K562 (cell line): ENCODE measurements around the gene SLC8A1. TPM values are rescaled to one million over a fixed set of nuclear protein-coding genes. Genes with fewer than 3 reads are reported as not detected.

ENCODE experiments used
- ATAC-seq: fragments of 200-7000 bp; cut with Tn5 transposase; 3 replicates; pipeline ENCODE4 v1.9.1; 2020; ENCODE audit warnings: moderate library complexity
- BruUV-seq: library from RNA; stranded (reverse); fragments of 400-500 nt; replicated peaks from 2 replicates; lab custom pipeline; 2021; lab: Mats Ljungman, UMichigan
- CTCF ChIA-PET: fragments of 300-600 bp; formaldehyde crosslinking; extraction: SDS; loops from one replicate; lab custom pipeline; 2021; ENCODE audit warnings: low intra/inter-chr PET ratio; lab: Yijun Ruan, JAX
- POLR2A ChIA-PET: fragments of 300-600, 350-650 bp; sonication (Branson Sonifier 250); formaldehyde crosslinking; extraction: SDS; loops from one replicate; lab custom pipeline; 2021; ENCODE audit warnings: antibody characterized with exemption, inconsistent platforms; lab: Yijun Ruan, JAX
- DNase-seq, 4 experiments: peaks; one replicate each; pipeline versions ENCODE4 v3.0.0 to v3.0.0-alpha.2; 2011 to 2018; ENCODE audit warnings: low spot score in 3 of 4, mixed read lengths in 3 of 4; ENCODE audit errors: extremely low read depth in 1 of 4
- FAIRE-seq: peaks from 2 replicates; lab custom pipeline; 2011; peaks lifted over from hg19 to GRCh38; lab: Jason Lieb, UNC
- H2AFZ ChIP-seq: 2 replicates; pipeline ENCODE4 v1.6.0; 2011; ENCODE audit warnings: low read depth, low read length, control low read depth, inconsistent platforms
- H3K27ac ChIP-seq: fragments of 200-600 bp; 3 replicates; pipeline ENCODE4 v1.8.0; 2011; ENCODE audit warnings: low read depth, mild to moderate bottlenecking, control low read depth, inconsistent platforms, low read length, moderate library complexity, mixed read lengths; ENCODE audit errors: extremely low read depth
- H3K27me3 ChIP-seq, 2 experiments: fragments of 300-600 bp in 1 of 2; 2 replicates in 1 of 2; 3 replicates in 1 of 2; pipeline versions ENCODE4 v1.6.0 to v1.8.0; 2011; ENCODE audit warnings: inconsistent platforms in 2 of 2, low read length in 2 of 2, mild to moderate bottlenecking in 1 of 2, mixed read lengths in 1 of 2, moderate library complexity in 1 of 2; ENCODE audit not compliant: control insufficient read depth in 2 of 2, insufficient read depth in 2 of 2
- H3K36me3 ChIP-seq: fragments of 300-600 bp; 3 replicates; pipeline ENCODE4 v1.8.0; 2011; ENCODE audit warnings: mild to moderate bottlenecking, low read length, inconsistent platforms; ENCODE audit not compliant: control insufficient read depth, insufficient read depth
- H3K4me1 ChIP-seq, 2 experiments: fragments of 200-600 bp in 1 of 2; replicated peaks in 1 of 2; 2 replicates in 1 of 2; 3 replicates in 1 of 2; pipeline versions ENCODE4 v1.5.1 to v1.8.0; 2011; ENCODE audit warnings: inconsistent platforms in 2 of 2, low read length in 2 of 2, mild to moderate bottlenecking in 1 of 2, mixed read lengths in 1 of 2, moderate library complexity in 1 of 2; ENCODE audit not compliant: control insufficient read depth in 2 of 2, insufficient read depth in 2 of 2
- H3K4me2 ChIP-seq: 2 replicates; pipeline ENCODE4 v1.6.1; 2011; ENCODE audit warnings: low read length, control low read depth, inconsistent platforms, mixed read lengths; ENCODE audit not compliant: insufficient read depth
- H3K4me3 ChIP-seq: fragments of 200-600 bp; sonication (generic), shearing (Covaris generic); 2 replicates; pipeline ENCODE4 v1.5.1; 2016; ENCODE audit warnings: control low read depth, inconsistent platforms
- H3K79me2 ChIP-seq: fragments of 200-600 bp; 3 replicates; pipeline ENCODE4 v1.8.0; 2011; ENCODE audit warnings: low read length, inconsistent platforms; ENCODE audit not compliant: control insufficient read depth, insufficient read depth
- H3K9ac ChIP-seq, 2 experiments: 2 replicates each; pipeline versions ENCODE4 v1.6.0 to v1.6.1; 2011; ENCODE audit warnings: low read depth in 2 of 2, low read length in 2 of 2, control low read depth in 1 of 2, inconsistent platforms in 1 of 2, mild to moderate bottlenecking in 1 of 2, mixed read lengths in 1 of 2; ENCODE audit not compliant: insufficient read depth in 1 of 2
- H3K9me1 ChIP-seq: one replicate; pipeline ENCODE4 v1.6.0; 2011; ENCODE audit warnings: inconsistent platforms, mild to moderate bottlenecking, low read length, moderate library complexity; ENCODE audit not compliant: control insufficient read depth, insufficient read depth
- H3K9me3 ChIP-seq: replicated peaks from 2 replicates; pipeline ENCODE4 v1.5.1; 2011; ENCODE audit warnings: low read depth, low read length, inconsistent platforms; ENCODE audit not compliant: control insufficient read depth, insufficient read depth
- H4K20me1 ChIP-seq: replicated peaks from 2 replicates; pipeline ENCODE4 v1.6.1; 2011; ENCODE audit warnings: low read length, inconsistent platforms, mixed read lengths; ENCODE audit not compliant: control insufficient read depth, insufficient read depth
- CBFA2T3 ChIP-seq: fragments of 450-650 bp; IDR thresholded peaks from 2 replicates; pipeline ENCODE4 v1.6.1; 2017
- NUFIP1 ChIP-seq: fragments of 450-650 bp; IDR thresholded peaks from 2 replicates; pipeline ENCODE4 v1.6.1; 2018; ENCODE audit not compliant: partially characterized antibody
- RBM14 ChIP-seq: fragments of 200-400 bp; formaldehyde crosslinking; IDR thresholded peaks from 2 replicates; pipeline ENCODE4 v1.6.1; 2018; ENCODE audit warnings: low read depth, mild to moderate bottlenecking, low read length, moderate library complexity, borderline replicate concordance; ENCODE audit not compliant: insufficient read depth
- ZNF408 ChIP-seq: fragments of 250-450 bp; sonication (Bioruptor Pico); IDR thresholded peaks from 2 replicates; pipeline ENCODE4 v1.4.0; 2020; ENCODE audit warnings: low read depth, mild to moderate bottlenecking, moderate library complexity
- WGBS: fragments of 100-300 bp; shearing (Covaris generic); methylation state at CpG from one replicate; pipeline ENCODE4 v1.1.6; 2016; ENCODE audit warnings: low coverage, mixed read lengths; ENCODE audit not compliant: insufficient coverage; ENCODE audit errors: missing lambda C conversion rate; 5-methylcytosine and 5-hydroxymethylcytosine counted together
- in situ Hi-C: fragments of 300-500 bp; cut with MboI; formaldehyde crosslinking; loops from 4 replicates; pipeline ENCODE4 v1.15.0; 2018; ENCODE audit warnings: inconsistent platforms, mixed read lengths
- intact Hi-C: fragments of 100-400 bp; cut with micrococcal nuclease; formaldehyde crosslinking; loops from 2 replicates; pipeline ENCODE4 v1.14.2; 2022
- polyA plus RNA-seq, 8 experiments: library from polyadenylated mRNA; depleted of rRNA in 4 of 8; stranded (reverse) in 5 of 8; unstranded in 3 of 8; fragments of >200 nt; fragmentation: Nextera tagmentation in 2 of 8; fragmentation: Illumina TruSeq in 1 of 8; extraction: Ambion mirVana in 2 of 8; extraction: Trizol in 1 of 8; gene quantifications; 2 replicates each; pipeline versions ENCODE4 v1.2.1 to v1.2.3, GENCODE V29; 2011 to 2014; ENCODE audit warnings: inconsistent platforms in 1 of 8, missing spikeins in 1 of 8
- total RNA-seq, 7 experiments: library from RNA; depleted of rRNA in 6 of 7; stranded (reverse); fragments of >200 nt in 6 of 7; fragmentation: Illumina TruSeq in 2 of 7; extraction: Trizol in 2 of 7; gene quantifications; 2 replicates each; pipeline versions ENCODE4 v1.2.1 to v1.2.3, GENCODE V29; 2011 to 2021; ENCODE audit warnings: low replicate concordance in 1 of 7
- TF ChIP-seq, protein P1 (sequence below): sonication (generic); formaldehyde crosslinking; IDR thresholded peaks from 2 replicates; pipeline ENCODE4 v1.8.0; 2022; ENCODE audit warnings: missing genetic modification reagents, mild to moderate bottlenecking, moderate library complexity, borderline replicate concordance
- TF ChIP-seq, protein P2 (sequence below), 2 experiments: fragments of 450-650 bp in 1 of 2; sonication (generic) in 1 of 2; formaldehyde crosslinking in 1 of 2; IDR thresholded peaks in 1 of 2; conservative IDR thresholded peaks in 1 of 2; 2 replicates each; pipeline versions ENCODE4 v1.6.1 to v1.8.1; 2016 to 2023; ENCODE audit warnings: mild to moderate bottlenecking in 2 of 2, moderate library complexity in 2 of 2, inconsistent platforms in 1 of 2, missing genetic modification reagents in 1 of 2

SLC8A1 gene
- total and polyA plus RNA-seq, 9 of the 15 experiments (the other 6 are each of a cell fraction or from before 2014, with no cell fraction given) = not detected

DNA sequence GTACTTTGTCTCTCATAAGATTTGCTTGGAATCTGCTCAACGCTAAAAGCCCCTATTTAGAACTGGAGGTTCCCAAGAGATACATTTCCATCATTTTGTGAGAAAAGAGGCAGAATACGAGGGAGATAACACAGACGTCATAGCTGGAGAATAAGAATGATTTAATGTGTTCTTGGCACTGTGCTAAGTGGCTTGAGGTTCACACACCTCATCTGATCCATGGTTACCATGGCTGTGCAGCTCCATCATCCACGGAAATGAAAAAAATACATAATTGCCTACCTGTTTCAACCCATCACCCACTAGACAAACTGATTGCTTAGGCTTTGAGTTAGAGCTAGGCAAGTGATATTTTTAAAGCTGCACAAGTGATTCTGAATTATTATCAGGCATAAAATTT lies 227.6 kb downstream of the SLC8A1 start:
- Histone ChIP-seq H3K9me1 (no peaks in the 10 kb centered on the region), H3K4me3 (no peak overlapping the region), H3K4me2 (no peak overlapping the region), H3K36me3 (no peaks in the 10 kb centered on the region), H3K27me3 (no peaks in the 10 kb centered on the region), H3K9me3 (no peaks in the 10 kb centered on the region), H3K4me1 (no peaks in the 10 kb centered on the region), H2AFZ (no peak overlapping the region), H3K79me2 (no peaks in the 10 kb centered on the region), H3K27ac (no peak overlapping the region), H3K9ac (no peak overlapping the region), H4K20me1 (no peaks in the 10 kb centered on the region)
- DNase-seq (no peak), ATAC-seq (no peak), FAIRE-seq (no peak)
- intact Hi-C loops = no loop called here
- in situ Hi-C loops = no loop called here
- POLR2A ChIA-PET = no interaction called here
- 0% methylated on average over 4 of the region's 4 CpGs for WGBS
- TF ChIP-seq RBM14 = no peak
- TF ChIP-seq ZNF408 (CRISPR knock-in tag) = no peak
- no peak for TF ChIP-seq CBFA2T3
- TF ChIP-seq, protein P1, sequence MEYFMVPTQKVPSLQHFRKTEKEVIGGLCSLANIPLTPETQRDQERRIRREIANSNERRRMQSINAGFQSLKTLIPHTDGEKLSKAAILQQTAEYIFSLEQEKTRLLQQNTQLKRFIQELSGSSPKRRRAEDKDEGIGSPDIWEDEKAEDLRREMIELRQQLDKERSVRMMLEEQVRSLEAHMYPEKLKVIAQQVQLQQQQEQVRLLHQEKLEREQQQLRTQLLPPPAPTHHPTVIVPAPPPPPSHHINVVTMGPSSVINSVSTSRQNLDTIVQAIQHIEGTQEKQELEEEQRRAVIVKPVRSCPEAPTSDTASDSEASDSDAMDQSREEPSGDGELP (CRISPR knock-in tag) = no peak
- TF ChIP-seq, protein P2, sequence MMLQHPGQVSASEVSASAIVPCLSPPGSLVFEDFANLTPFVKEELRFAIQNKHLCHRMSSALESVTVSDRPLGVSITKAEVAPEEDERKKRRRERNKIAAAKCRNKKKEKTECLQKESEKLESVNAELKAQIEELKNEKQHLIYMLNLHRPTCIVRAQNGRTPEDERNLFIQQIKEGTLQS (IDR thresholded peaks at IDR 0.05) = no peak
- TF ChIP-seq, protein P2 (CRISPR knock-in tag; conservative IDR thresholded peaks at IDR 0.05) = no peak
- no peak for TF ChIP-seq NUFIP1
- CTCF ChIA-PET = interaction anchor here (0.6 kb wide), 1 partner anchor 135 kb away, joined by 3 read pairs; no protein-coding TSS in a partner anchor
- BruUV-seq = no TSS peak
